WTC11 (cell line): ENCODE results near the gene BMPER. TPM values are rescaled to one million over a fixed set of nuclear protein-coding genes. Genes with fewer than 3 reads are reported as not detected.

Experiments used
- ATAC-seq: fragments of 200-7000 bp; cut with Tn5 transposase; 2 replicates; pipeline ENCODE4 v1.10.0; 2021; ENCODE audit warnings: mild to moderate bottlenecking, moderate library complexity
- CTCF ChIA-PET: fragments of 300-600 bp; sonication (Branson Sonifier 250); formaldehyde crosslinking; loops from one replicate; lab custom pipeline; 2021; ENCODE audit warnings: antibody characterized with exemption; lab: Charles Lee
- POLR2A ChIA-PET: fragments of 350-600 bp; sonication (Branson Sonifier 250); formaldehyde crosslinking; loops from one replicate; lab custom pipeline; 2021; ENCODE audit warnings: antibody characterized with exemption; lab: Charles Lee
- DNase-seq: peaks from one replicate; pipeline ENCODE4 v3.0.0; 2021; ENCODE audit warnings: low spot score
- H3K27ac Mint-ChIP-seq: 2 replicates; pipeline ENCODE4 v1.8.0; 2021; ENCODE audit warnings: mixed read lengths
- H3K27me3 Mint-ChIP-seq: 2 replicates; pipeline ENCODE4 v1.8.0; 2021; ENCODE audit warnings: low read depth, mild to moderate bottlenecking, moderate library complexity, mixed read lengths
- H3K36me3 Mint-ChIP-seq: 2 replicates; pipeline ENCODE4 v1.8.0; 2021; ENCODE audit warnings: mixed read lengths
- H3K4me1 Mint-ChIP-seq: 2 replicates; pipeline ENCODE4 v1.8.0; 2022; ENCODE audit warnings: mixed read lengths
- H3K4me3 Mint-ChIP-seq: 2 replicates; pipeline ENCODE4 v1.8.0; 2021; ENCODE audit warnings: mild to moderate bottlenecking, moderate library complexity, mixed read lengths
- H3K9me3 Mint-ChIP-seq: 2 replicates; pipeline ENCODE4 v1.8.0; 2021; ENCODE audit warnings: mixed read lengths
- ELF4 ChIP-seq: sonication (generic); formaldehyde crosslinking; IDR thresholded peaks from 2 replicates; pipeline ENCODE4 v1.8.1; 2022; ENCODE audit warnings: low read depth, mild to moderate bottlenecking, moderate library complexity, missing genetic modification reagents
- FOXP1 ChIP-seq: sonication (generic); formaldehyde crosslinking; IDR thresholded peaks from 2 replicates; pipeline ENCODE4 v1.8.0; 2022; ENCODE audit warnings: missing genetic modification reagents, mild to moderate bottlenecking, moderate library complexity, borderline replicate concordance
- JAZF1 ChIP-seq: fragments of 250-450 bp; sonication (Bioruptor Pico); IDR thresholded peaks from 2 replicates; pipeline ENCODE4 v1.9.0; 2021; ENCODE audit warnings: moderate library complexity, mild to moderate bottlenecking, inconsistent platforms
- KAT7 ChIP-seq: sonication (generic); formaldehyde crosslinking; IDR thresholded peaks from 2 replicates; pipeline ENCODE4 v1.8.1; 2023; ENCODE audit warnings: missing genetic modification reagents, mild to moderate bottlenecking, borderline replicate concordance
- MYBL2 ChIP-seq: sonication (generic); formaldehyde crosslinking; IDR thresholded peaks from 2 replicates; pipeline ENCODE4 v1.8.1; 2023; ENCODE audit warnings: mild to moderate bottlenecking, moderate library complexity, missing genetic modification reagents
- NFYB ChIP-seq: sonication (generic); formaldehyde crosslinking; conservative IDR thresholded peaks from 2 replicates; pipeline ENCODE4 v1.8.0; 2022; ENCODE audit warnings: low read depth, missing genetic modification reagents
- ZNF121 ChIP-seq: sonication (generic); formaldehyde crosslinking; IDR thresholded peaks from 2 replicates; pipeline ENCODE4 v1.8.0; 2023; ENCODE audit warnings: missing genetic modification reagents
- ZNF317 ChIP-seq: sonication (generic); formaldehyde crosslinking; IDR thresholded peaks from 2 replicates; pipeline ENCODE4 v1.8.1; 2023; ENCODE audit warnings: low read depth, mild to moderate bottlenecking, moderate library complexity, missing genetic modification reagents, borderline replicate concordance
- ZNF416 ChIP-seq: fragments of 250-450 bp; sonication (Bioruptor Pico); IDR thresholded peaks from 2 replicates; pipeline ENCODE4 v1.9.0; 2021; ENCODE audit warnings: mild to moderate bottlenecking, inconsistent platforms
- total RNA-seq: library from RNA; stranded (reverse); gene quantifications from 3 replicates; pipeline ENCODE4 v1.2.3, GENCODE V29; 2021
- TF ChIP-seq, protein P1 (sequence below): fragments of 250-450 bp; sonication (Bioruptor Pico); conservative IDR thresholded peaks from 2 replicates; pipeline ENCODE4 v1.9.0; 2021; ENCODE audit warnings: mild to moderate bottlenecking
- TF ChIP-seq, protein P2 (sequence below): fragments of 250-450 bp; sonication (Bioruptor Pico); IDR thresholded peaks from 2 replicates; pipeline ENCODE4 v1.8.0; 2021; ENCODE audit warnings: mild to moderate bottlenecking
- TF ChIP-seq, protein P3 (sequence below): fragments of 250-450 bp; sonication (Bioruptor Pico); IDR thresholded peaks from 2 replicates; pipeline ENCODE4 v1.9.0; 2021; ENCODE audit warnings: moderate library complexity, mild to moderate bottlenecking, inconsistent platforms, borderline replicate concordance
- TF ChIP-seq, protein P4 (sequence below): sonication (generic); formaldehyde crosslinking; IDR thresholded peaks from 2 replicates; pipeline ENCODE4 v1.8.1; 2022; ENCODE audit warnings: low read depth, missing genetic modification reagents, borderline replicate concordance
- TF ChIP-seq, protein P5 (sequence below): sonication (generic); formaldehyde crosslinking; IDR thresholded peaks from 2 replicates; pipeline ENCODE4 v1.8.0; 2022; ENCODE audit warnings: mild to moderate bottlenecking, missing genetic modification reagents
- TF ChIP-seq, protein P6 (sequence below): fragments of 250-450 bp; sonication (Bioruptor Pico); IDR thresholded peaks from 2 replicates; pipeline ENCODE4 v1.9.0; 2021; ENCODE audit warnings: mild to moderate bottlenecking, borderline replicate concordance
- TF ChIP-seq, protein P7 (sequence below): sonication (generic); formaldehyde crosslinking; IDR thresholded peaks from 2 replicates; pipeline ENCODE4 v1.8.0; 2022; ENCODE audit warnings: missing genetic modification reagents
- TF ChIP-seq, protein P8 (sequence below): sonication (generic); formaldehyde crosslinking; conservative IDR thresholded peaks from 2 replicates; pipeline ENCODE4 v1.8.1; 2023; ENCODE audit warnings: mild to moderate bottlenecking, low read depth, missing genetic modification reagents, moderate library complexity

Gene BMPER
- total RNA-seq, 1 experiment from 2014 or later, result 1.9 TPM

DNA sequence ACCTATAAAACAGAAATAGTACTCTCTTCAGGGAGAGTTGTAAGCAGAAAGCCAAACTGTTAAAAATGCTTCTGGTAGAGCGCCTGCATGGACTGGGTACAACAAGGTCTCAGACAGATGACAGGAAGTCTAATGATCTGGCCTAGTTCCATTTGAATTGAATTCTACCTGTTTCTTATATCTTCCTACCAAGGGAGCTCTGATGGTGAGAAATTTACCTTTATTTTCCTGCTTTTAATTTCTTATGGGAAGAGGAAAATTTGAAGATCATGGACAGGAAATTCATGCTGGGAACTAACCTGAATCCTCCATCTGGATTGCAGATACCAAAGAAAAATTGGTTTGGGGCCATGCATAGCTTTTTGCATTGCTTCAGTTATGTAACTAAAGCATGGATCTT, 63.3 kb downstream of the BMPER start (continued):
- TF ChIP-seq, protein P1, sequence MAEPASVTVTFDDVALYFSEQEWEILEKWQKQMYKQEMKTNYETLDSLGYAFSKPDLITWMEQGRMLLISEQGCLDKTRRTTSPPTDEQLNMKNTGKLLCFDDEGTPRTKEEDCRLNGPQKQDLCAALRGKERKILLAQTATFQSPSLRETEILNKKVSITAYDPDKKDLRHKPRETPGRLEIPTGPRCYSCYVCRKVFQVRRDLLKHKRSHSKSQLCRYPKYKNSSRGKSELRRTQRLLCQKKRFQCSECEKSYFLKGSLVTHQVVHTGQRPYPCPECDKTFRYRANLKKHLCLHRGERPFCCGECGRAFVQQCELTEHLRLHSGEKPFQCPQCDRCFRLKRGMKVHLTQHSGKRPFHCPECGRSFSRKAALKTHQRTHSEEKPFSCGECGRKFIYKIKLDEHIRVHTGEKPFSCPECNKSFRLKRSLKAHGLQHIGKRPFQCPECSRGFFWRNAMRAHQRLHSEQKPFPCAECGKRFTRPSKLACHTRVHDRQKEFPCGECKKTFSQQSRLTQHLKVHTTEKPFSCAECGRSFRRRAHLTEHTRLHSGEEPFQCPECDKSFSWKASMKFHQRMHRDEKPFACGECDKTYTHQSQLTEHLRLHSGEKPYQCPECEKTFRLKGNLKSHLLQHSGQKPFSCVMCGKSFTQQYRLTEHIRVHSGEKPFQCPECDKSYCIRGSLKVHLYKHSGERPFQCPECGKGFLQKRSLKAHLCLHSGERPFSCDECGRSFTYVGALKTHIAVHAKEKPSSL, result no peak
- TF ChIP-seq, protein P2, sequence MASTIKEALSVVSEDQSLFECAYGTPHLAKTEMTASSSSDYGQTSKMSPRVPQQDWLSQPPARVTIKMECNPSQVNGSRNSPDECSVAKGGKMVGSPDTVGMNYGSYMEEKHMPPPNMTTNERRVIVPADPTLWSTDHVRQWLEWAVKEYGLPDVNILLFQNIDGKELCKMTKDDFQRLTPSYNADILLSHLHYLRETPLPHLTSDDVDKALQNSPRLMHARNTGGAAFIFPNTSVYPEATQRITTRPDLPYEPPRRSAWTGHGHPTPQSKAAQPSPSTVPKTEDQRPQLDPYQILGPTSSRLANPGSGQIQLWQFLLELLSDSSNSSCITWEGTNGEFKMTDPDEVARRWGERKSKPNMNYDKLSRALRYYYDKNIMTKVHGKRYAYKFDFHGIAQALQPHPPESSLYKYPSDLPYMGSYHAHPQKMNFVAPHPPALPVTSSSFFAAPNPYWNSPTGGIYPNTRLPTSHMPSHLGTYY, result no peak
- TF ChIP-seq FOXP1 (no peak), JAZF1 (CRISPR knock-in tag) (no peak), KAT7 (CRISPR knock-in tag) (no peak)
- TF ChIP-seq, protein P3, sequence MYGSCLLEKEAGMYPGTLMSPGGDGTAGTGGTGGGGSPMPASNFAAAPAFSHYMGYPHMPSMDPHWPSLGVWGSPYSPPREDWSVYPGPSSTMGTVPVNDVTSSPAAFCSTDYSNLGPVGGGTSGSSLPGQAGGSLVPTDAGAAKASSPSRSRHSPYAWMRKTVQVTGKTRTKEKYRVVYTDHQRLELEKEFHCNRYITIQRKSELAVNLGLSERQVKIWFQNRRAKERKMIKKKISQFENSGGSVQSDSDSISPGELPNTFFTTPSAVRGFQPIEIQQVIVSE, result no peak

DNA sequence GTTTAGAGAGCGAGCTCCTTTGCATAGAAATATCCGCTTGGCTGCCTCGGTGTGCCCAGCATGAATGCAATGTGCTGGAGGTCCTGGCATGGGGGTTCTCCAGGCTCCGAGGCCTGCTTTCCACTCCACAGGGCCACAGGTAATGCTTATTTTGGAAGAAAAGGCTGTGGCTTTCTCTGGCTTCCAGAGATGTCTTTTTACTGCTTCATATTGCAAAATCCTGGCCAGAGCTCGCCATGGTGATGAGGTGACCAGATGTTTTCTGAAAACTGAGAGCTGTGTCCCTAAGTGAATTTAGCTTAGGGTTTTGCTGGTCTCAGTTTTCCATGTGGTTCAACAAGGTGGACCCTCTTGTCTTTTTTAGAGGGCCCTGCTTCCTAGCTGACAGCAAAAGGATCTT, 65.2 kb downstream of the BMPER start:
- H3K4me3 Mint-ChIP-seq, result no peak overlapping the region
- H3K27me3 Mint-ChIP-seq, result no peaks in the 10 kb centered on the region; the same call in 1 of the 2 replicates
- H3K4me1 Mint-ChIP-seq, result peaks cover 26% of the 10 kb centered on the region
- ChIA-PET POLR2A (no interaction called here), CTCF (interaction anchor here (1.1 to 3.0 kb wide), 4 partner anchors 12 to 118 kb away, joined by 3 to 12 read pairs (median 8); no protein-coding TSS in a partner anchor)
- H3K27ac Mint-ChIP-seq, result no peak overlapping the region
- DNase-seq (no peak), ATAC-seq (no peak)
- no peaks in the 10 kb centered on the region for H3K36me3 Mint-ChIP-seq
- no peaks in the 10 kb centered on the region for H3K9me3 Mint-ChIP-seq
- TF ChIP-seq, protein P4, sequence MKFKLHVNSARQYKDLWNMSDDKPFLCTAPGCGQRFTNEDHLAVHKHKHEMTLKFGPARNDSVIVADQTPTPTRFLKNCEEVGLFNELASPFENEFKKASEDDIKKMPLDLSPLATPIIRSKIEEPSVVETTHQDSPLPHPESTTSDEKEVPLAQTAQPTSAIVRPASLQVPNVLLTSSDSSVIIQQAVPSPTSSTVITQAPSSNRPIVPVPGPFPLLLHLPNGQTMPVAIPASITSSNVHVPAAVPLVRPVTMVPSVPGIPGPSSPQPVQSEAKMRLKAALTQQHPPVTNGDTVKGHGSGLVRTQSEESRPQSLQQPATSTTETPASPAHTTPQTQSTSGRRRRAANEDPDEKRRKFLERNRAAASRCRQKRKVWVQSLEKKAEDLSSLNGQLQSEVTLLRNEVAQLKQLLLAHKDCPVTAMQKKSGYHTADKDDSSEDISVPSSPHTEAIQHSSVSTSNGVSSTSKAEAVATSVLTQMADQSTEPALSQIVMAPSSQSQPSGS (CRISPR knock-in tag), result no peak
- TF ChIP-seq ELF4, result no peak
- no peak for TF ChIP-seq ZNF317
- TF ChIP-seq, protein P5, sequence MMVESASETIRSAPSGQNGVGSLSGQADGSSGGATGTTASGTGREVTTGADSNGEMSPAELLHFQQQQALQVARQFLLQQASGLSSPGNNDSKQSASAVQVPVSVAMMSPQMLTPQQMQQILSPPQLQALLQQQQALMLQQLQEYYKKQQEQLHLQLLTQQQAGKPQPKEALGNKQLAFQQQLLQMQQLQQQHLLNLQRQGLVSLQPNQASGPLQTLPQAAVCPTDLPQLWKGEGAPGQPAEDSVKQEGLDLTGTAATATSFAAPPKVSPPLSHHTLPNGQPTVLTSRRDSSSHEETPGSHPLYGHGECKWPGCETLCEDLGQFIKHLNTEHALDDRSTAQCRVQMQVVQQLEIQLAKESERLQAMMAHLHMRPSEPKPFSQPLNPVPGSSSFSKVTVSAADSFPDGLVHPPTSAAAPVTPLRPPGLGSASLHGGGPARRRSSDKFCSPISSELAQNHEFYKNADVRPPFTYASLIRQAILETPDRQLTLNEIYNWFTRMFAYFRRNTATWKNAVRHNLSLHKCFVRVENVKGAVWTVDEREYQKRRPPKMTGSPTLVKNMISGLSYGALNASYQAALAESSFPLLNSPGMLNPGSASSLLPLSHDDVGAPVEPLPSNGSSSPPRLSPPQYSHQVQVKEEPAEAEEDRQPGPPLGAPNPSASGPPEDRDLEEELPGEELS (CRISPR knock-in tag), result no peak
- TF ChIP-seq, protein P6, sequence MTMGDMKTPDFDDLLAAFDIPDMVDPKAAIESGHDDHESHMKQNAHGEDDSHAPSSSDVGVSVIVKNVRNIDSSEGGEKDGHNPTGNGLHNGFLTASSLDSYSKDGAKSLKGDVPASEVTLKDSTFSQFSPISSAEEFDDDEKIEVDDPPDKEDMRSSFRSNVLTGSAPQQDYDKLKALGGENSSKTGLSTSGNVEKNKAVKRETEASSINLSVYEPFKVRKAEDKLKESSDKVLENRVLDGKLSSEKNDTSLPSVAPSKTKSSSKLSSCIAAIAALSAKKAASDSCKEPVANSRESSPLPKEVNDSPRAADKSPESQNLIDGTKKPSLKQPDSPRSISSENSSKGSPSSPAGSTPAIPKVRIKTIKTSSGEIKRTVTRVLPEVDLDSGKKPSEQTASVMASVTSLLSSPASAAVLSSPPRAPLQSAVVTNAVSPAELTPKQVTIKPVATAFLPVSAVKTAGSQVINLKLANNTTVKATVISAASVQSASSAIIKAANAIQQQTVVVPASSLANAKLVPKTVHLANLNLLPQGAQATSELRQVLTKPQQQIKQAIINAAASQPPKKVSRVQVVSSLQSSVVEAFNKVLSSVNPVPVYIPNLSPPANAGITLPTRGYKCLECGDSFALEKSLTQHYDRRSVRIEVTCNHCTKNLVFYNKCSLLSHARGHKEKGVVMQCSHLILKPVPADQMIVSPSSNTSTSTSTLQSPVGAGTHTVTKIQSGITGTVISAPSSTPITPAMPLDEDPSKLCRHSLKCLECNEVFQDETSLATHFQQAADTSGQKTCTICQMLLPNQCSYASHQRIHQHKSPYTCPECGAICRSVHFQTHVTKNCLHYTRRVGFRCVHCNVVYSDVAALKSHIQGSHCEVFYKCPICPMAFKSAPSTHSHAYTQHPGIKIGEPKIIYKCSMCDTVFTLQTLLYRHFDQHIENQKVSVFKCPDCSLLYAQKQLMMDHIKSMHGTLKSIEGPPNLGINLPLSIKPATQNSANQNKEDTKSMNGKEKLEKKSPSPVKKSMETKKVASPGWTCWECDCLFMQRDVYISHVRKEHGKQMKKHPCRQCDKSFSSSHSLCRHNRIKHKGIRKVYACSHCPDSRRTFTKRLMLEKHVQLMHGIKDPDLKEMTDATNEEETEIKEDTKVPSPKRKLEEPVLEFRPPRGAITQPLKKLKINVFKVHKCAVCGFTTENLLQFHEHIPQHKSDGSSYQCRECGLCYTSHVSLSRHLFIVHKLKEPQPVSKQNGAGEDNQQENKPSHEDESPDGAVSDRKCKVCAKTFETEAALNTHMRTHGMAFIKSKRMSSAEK, result no peak
- no peak for TF ChIP-seq ZNF121
- TF ChIP-seq, protein P7, sequence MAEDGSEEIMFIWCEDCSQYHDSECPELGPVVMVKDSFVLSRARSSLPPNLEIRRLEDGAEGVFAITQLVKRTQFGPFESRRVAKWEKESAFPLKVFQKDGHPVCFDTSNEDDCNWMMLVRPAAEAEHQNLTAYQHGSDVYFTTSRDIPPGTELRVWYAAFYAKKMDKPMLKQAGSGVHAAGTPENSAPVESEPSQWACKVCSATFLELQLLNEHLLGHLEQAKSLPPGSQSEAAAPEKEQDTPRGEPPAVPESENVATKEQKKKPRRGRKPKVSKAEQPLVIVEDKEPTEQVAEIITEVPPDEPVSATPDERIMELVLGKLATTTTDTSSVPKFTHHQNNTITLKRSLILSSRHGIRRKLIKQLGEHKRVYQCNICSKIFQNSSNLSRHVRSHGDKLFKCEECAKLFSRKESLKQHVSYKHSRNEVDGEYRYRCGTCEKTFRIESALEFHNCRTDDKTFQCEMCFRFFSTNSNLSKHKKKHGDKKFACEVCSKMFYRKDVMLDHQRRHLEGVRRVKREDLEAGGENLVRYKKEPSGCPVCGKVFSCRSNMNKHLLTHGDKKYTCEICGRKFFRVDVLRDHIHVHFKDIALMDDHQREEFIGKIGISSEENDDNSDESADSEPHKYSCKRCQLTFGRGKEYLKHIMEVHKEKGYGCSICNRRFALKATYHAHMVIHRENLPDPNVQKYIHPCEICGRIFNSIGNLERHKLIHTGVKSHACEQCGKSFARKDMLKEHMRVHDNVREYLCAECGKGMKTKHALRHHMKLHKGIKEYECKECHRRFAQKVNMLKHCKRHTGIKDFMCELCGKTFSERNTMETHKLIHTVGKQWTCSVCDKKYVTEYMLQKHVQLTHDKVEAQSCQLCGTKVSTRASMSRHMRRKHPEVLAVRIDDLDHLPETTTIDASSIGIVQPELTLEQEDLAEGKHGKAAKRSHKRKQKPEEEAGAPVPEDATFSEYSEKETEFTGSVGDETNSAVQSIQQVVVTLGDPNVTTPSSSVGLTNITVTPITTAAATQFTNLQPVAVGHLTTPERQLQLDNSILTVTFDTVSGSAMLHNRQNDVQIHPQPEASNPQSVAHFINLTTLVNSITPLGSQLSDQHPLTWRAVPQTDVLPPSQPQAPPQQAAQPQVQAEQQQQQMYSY (CRISPR knock-in tag), result no peak
- no peak for TF ChIP-seq MYBL2
- TF ChIP-seq NFYB (CRISPR knock-in tag), result no peak
- no peak for TF ChIP-seq ZNF416 (CRISPR knock-in tag)
- TF ChIP-seq, protein P8, sequence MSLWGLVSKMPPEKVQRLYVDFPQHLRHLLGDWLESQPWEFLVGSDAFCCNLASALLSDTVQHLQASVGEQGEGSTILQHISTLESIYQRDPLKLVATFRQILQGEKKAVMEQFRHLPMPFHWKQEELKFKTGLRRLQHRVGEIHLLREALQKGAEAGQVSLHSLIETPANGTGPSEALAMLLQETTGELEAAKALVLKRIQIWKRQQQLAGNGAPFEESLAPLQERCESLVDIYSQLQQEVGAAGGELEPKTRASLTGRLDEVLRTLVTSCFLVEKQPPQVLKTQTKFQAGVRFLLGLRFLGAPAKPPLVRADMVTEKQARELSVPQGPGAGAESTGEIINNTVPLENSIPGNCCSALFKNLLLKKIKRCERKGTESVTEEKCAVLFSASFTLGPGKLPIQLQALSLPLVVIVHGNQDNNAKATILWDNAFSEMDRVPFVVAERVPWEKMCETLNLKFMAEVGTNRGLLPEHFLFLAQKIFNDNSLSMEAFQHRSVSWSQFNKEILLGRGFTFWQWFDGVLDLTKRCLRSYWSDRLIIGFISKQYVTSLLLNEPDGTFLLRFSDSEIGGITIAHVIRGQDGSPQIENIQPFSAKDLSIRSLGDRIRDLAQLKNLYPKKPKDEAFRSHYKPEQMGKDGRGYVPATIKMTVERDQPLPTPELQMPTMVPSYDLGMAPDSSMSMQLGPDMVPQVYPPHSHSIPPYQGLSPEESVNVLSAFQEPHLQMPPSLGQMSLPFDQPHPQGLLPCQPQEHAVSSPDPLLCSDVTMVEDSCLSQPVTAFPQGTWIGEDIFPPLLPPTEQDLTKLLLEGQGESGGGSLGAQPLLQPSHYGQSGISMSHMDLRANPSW (CRISPR knock-in tag), result no peak
